C4-2B (cell line): Measurements from ENCODE around the gene CCNE1.

ENCODE experiments used
- CTCF ChIP-seq: fragments of 450-650 bp; conservative IDR thresholded peaks from 2 replicates; pipeline ENCODE4 v1.5.1; 2017; ENCODE audit warnings: mild to moderate bottlenecking
- ZFX ChIP-seq: fragments of 450-650 bp; IDR thresholded peaks from 2 replicates; pipeline ENCODE4 v1.6.1; 2017

GRCh38 chr19:29813642-29814041 lies 1.9 kb downstream of the CCNE1 start:
- TF ChIP-seq CTCF (no peak), ZFX (no peak)
